HG03108 (cell line): ENCODE results near the gene SPATS2.
"Not testable (repeated sequence)": the region's sequence is repeated elsewhere in the genome, so short reads cannot be mapped to it uniquely, and the experiment has no call there.

ENCODE experiments used
- ATAC-seq: cut with Tn5 transposase; IDR thresholded peaks from one replicate; pipeline ENCODE4 v1.9.1; 2021; ENCODE audit warnings: moderate library complexity; ENCODE audit not compliant: unreplicated experiment

SPATS2 gene

DNA sequence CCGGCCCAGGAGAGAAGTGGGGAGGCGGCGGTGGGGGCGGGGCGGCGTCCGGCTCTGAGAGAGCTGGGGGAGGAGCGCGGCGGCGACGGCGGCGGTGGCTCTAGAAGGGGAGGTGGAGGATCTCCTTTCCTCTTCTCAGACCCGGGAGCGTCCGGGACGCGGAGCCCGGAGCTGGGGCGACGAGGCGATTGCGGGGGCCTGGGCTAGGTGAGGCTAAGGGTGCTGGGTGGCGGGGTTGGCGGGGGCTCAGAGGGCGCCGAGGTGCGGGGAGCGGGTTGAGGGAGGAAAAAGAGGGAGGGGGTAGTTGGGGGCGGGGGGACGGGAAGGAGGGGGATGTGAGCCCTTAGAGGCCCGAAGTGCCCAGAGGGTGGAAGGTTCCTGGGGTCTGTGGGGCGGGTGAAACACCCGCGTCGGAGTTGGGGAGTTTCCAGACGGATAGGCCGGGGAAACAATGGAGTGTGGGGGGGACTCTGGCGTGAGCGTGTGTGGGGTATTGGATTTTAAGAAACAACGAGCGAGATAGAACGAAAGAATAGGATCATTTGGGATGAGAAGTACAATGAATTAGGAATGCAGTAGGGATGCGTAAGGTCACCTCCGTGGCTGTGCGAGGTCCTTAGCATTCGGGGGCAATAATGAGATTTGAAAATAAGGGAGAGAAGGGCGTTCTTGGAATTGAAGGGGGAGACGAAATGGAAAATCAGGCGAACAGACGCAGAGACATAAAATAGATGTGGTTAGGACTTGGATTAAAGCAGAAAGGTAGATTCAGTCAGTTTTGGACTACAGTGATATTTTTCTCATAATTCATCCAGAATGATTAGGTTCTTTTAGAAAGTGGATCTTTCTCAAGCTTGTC lies at the start of gene SPATS2:
Gene SPATS2 (plus strand): TSS at position 82 of the 859 bp plus-strand sequence. CDS start 93,551 bp downstream, outside the sequence.
- ATAC-seq, result no peak

DNA sequence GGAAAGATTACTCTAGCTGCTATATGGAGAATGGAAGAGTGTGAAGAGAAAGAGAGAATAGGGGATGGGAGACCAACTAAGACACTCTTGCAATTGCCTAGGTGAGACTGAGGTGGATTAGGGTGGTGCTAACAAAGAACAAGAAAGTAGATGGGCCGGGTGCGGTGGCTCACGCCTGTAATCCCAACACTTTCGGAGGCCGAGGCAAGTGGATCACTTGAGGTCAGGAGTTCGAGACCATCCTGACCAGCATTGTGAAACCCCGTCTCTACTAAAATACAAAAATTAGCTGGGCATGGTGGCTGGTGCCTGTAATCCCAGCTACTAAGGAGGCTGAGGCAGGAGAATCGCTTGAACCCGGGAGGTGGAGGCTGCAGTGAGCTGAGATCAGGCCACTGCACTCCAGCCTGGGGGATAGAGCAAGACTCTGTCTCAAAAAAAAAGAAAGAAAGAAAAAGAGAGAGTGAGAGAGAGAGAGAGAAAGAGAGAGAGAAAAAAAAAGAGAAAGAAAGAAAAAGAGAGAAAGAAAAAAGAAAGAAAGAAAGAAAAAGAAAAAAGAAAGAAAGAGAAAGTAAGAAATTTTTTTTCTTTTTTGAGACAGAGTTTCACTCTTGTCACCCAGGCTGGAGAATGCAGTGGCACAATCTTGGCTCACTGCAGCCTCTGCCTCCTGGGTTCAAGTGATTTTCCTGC lies 46.7 kb upstream of the SPATS2 start:
- not testable (repeated sequence) for ATAC-seq

DNA sequence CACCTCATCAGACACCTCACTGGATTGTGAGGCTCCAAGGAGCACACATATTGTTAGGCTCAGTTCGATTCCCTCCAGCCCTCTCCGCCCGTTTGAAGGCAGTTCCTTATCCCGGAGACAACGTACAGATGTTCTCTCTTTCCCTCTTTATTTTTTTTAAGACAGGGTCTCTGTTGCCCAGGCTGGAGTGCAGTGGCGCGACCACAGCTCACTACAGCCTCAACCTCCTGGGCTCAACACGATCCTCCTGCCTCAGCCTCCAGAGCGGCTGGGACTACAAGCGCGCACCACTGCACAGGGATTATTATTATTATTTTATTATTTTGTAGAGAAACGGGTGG lies 44.9 kb upstream of the SPATS2 start:
- ATAC-seq, result no peak

DNA sequence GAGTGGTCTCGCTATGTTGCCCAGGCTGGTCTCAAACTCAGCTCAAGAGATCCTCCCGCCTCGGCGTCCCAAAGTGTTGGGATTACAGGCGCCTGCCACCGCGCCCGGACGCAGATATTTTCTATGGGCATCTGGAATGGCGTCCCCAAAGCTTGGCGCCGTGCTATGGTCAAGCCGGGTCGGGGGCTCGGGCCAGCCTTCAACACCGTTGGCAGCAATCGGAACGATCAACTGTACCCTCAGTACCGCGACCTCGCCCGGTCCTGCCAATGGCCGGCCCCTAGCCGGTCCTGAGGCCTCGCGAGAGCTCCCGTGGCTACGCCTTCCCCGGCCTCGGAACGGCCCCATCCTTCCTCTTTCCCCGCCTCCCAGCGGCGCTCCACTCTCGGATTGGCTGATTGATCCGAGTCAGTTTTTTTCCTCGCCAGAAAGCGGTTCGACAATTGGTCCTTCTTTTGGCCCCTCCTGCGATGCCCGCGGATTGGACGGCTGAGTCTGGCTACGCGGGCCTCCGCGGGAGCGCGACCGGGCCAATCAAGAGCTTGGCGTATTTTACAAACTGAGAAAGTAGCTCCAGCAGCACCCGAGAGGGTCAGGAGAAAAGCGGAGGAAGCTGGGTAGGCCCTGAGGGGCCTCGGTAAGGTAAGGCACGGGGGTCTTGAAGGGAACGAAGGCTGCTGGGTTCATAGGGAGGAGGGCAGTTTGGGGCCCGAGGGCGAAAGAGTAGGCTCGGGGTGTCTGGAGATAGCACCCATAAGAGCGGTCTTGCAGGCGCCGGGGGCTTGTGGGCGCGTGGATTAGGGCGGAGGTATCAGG lies 44.3 kb upstream of the SPATS2 start, which contains the start of gene TROAP:
Gene TROAP (plus strand): TSS at position 548 of the 816 bp plus-strand sequence. CDS start 354 bp downstream, outside the sequence.
- ATAC-seq, result peak; percentile 98

DNA sequence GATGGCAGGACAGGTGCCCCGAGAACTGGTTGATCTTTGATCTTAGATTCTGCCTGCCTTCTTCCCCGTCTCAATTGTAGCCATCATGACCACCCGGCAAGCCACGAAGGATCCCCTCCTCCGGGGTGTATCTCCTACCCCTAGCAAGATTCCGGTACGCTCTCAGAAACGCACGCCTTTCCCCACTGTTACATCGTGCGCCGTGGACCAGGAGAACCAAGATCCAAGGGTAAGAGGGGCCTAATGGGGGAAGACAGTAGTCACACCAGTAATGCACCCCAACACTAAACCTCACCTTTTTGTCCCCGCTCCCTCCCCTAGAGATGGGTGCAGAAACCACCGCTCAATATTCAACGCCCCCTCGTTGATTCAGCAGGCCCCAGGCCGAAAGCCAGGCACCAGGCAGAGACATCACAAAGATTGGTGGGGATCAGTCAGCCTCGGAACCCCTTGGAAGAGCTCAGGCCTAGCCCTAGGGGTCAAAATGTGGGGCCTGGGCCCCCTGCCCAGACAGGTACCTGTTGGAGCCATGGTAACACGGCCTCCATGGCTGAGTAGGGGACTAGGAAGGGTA lies 43.7 kb upstream of the SPATS2 start:
- ATAC-seq, result no peak

DNA sequence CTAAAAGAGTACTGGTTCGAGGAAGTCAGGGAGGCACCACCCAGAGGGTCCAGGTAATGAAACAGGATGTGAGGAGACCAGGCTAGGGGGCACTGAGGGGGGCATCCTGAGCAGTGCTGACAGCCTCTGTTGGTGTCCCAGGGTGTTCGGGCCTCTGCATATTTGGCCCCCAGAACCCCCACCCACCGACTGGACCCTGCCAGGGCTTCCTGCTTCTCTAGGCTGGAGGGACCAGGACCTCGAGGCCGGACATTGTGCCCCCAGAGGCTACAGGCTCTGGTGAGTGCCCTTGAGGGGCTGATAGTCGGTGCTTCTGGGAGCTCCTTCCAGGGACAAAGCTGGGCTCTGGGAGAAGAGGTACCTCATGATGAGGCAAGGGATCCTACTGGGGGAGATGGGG lies 41.7 kb upstream of the SPATS2 start:
- ATAC-seq, result no peak

DNA sequence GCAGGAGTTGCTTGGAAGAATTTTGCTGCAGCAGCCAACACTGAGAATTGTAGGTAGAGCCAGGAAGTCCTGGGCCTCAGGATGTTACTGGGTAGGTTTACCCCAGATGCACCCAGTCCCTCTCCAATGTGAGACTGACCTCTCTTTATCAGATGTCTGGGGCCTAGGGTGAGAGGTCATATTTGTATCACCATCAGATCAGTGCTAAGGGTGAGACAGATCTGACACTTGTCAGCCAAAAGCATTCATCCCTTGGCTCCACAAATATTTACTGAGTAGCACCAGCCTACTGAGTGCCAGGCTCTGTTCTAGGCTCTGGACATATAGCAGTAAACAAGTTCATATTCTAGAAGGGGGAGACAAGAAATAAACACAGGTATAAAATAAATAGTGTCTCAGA lies 39.9 kb upstream of the SPATS2 start:
- no peak for ATAC-seq

DNA sequence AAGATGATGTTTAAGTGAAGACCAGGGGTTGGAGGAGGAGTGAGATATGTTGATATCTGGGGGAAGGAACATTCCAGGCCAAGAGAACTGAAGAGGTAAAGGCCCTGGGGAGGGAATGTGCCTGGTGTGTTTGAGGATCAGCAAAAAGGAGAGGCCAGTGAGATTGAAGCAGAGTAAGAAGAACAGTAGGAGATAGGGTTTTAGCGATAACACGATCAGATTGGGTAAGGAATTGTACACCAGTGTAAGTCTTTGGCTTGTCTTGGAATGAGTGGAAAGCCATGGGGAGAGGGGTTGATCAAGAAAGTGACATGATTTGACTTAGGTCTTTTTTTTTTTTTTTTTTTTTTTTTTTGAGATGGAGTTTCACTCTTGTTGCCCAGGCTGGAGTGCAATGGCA lies 39.4 kb upstream of the SPATS2 start:
- no peak for ATAC-seq

DNA sequence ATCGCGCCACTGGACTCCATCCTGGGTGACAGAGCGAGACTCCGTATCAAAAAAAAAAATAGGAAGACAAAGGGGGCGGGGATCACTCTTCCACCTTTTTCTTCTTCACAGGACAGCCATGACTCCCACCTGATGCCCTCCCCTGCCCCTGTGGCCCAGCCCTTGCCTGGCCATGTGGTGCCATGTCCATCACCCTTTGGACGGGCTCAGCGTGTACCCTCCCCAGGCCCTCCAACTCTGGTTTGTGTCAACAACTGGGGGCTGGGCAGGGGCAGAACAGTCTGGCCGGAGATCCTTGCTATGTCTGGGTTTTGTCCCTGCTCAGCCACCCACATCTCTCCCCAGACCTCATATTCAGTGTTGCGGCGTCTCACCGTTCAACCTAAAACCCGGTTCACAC lies 38.4 kb upstream of the SPATS2 start:
- no peak for ATAC-seq

DNA sequence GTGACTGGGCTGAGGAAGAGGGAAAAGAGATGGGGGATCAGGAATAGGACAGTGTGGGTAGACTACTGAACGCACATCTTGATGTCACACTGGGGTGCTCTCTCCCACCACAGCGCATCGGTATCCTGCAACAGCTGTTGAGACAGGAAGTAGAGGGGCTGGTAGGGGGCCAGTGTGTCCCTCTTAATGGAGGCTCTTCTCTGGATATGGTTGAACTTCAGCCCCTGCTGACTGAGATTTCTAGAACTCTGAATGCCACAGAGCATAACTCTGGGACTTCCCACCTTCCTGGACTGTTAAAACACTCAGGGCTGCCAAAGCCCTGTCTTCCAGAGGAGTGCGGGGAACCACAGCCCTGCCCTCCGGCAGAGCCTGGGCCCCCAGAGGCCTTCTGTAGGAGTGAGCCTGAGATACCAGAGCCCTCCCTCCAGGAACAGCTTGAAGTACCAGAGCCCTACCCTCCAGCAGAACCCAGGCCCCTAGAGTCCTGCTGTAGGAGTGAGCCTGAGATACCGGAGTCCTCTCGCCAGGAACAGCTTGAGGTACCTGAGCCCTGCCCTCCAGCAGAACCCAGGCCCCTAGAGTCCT lies 37.1 kb upstream of the SPATS2 start:
- no peak for ATAC-seq

DNA sequence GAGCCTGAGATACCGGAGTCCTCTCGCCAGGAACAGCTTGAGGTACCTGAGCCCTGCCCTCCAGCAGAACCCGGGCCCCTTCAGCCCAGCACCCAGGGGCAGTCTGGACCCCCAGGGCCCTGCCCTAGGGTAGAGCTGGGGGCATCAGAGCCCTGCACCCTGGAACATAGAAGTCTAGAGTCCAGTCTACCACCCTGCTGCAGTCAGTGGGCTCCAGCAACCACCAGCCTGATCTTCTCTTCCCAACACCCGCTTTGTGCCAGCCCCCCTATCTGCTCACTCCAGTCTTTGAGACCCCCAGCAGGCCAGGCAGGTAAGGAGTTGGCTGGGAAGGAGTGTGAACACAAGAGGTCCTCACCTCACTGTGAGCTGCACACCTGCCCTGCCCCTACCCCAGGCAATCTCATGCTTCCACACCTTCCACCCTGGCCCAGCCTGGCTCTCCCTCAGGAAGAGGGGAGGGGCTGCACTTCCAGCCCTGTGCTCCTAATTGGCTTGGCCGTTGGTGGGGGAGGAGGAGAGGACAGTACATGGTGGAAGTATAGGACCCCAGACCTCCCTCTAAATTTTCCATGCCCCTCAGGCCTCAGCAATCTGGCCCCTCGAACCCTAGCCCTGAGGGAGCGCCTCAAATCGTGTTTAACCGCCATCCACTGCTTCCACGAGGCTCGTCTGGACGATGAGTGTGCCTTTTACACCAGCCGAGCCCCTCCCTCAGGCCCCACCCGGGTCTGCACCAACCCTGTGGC lies 36.5 kb upstream of the SPATS2 start:
- no peak for ATAC-seq

DNA sequence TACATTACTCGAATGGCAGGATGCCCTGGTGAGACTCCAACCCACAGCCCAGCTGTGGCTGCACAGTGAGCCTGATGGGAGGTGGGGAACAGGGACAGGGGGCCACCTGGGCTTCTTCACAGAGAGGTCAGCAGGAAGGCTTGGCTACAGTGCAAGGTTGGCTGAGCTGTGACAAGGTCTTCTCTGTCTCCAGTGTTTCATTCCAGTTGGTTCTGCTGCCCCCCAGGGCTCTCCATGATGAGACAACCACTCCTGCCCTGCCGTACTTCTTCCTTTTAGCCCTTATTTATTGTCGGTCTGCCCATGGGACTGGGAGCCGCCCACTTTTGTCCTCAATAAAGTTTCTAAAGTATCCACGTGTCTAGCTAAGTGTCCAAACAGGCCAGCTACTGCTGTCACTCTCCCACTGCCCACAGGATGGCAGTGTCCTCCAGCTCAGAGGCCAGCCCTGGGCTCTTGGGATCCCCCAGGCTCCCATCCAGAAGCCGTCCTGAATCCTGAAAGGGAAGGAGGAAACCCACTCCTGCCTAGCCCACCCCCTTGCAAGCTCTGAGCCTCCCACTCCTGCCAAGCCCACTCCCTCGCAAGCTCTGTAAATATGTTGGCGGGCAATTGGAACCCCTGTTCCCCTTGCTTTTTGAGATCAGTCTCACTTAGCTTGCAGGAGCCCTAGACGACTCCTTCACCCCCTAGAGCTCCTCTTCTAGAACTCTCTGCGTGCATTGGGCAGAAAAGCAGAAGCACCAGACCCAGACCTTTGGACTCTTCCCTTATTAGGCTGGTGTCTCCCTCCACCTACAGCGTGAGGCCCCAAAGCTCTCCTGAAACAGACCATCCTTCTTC lies 35.7 kb upstream of the SPATS2 start:
- no peak for ATAC-seq

DNA sequence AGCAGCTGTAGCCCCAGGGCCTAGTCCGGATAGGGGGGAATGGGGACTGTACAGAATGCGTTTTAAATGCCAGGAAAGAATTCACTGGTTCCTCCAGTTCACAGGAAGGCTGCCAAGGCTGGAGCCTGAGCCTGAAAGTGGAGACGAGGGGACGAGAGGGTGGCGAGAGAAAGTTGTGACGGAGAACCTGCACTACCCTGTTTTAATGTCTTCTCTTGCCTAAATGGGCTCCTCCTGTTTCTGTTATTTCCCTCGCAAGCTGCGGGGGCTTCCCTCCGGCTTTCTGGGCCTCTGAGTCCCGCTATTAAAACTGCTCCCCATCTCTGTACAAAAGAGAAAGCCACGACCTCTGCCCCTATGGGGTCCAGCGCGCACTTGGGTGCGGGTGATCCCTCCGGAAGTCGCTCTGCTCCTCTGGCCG lies 34.8 kb upstream of the SPATS2 start:
- ATAC-seq, result no peak

DNA sequence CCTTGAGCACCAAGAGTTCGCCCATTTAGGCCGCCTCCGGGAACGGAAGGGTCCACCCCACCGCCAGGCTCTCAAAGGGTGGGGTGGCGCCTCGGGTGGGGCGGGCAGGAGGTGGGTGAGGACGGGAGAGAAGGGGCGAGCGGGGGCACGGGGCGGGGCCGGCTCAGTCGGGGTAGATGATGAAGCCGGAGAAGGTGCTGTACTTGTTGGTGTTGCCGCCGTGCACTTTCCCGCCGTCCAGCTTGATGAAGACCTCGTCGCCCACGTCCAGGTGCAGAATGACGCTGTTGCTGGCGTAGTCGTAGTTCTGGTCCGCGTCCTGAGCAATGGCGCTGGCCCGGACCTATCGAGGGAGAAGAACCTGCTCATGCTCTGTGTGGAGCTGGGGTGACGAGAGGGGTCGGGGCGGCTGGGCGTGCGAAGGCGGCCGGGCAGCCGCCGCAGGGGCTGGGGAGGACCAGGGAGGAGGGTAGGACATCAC lies 34.3 kb upstream of the SPATS2 start:
- ATAC-seq, result no peak

DNA sequence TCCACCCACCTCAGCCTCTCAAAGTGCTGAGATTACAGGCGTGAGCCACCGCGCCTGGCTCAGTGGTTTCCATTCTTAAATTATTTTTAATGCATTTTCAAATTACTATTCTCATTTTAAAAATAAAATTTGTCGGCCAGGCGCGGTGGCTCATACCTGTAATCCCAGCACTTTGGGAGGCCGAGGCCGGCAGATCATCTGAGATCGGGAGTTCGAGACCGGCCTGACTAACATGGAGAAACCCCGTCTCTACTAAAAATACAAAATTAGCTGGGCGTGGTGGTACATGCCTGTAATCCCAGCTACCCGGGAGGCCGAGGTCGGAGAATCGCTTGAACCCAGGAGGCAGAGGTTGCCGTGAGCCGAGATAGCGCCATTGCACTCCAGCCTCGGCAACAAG lies 33.5 kb upstream of the SPATS2 start:
- ATAC-seq, result not testable (repeated sequence)

DNA sequence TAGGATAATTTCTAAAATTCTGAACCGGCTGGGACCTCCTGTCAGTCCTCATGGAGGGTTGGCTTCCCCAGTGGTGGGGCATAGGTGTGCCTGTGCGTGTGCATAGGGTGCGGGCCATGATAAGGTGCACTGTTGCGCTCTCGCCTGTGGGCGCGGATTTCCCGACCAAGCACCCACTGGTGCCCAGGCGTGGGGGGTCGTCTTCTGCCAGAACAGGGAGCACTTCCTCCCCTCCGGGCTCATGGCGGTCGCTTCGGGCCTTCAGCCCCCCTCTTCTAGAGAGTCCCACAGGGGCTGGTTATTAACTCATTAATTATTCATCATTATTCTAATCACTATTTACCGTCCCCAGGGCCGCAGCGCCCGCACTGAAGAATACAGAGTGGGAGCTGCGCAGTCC lies 33.0 kb upstream of the SPATS2 start:
- no peak for ATAC-seq

DNA sequence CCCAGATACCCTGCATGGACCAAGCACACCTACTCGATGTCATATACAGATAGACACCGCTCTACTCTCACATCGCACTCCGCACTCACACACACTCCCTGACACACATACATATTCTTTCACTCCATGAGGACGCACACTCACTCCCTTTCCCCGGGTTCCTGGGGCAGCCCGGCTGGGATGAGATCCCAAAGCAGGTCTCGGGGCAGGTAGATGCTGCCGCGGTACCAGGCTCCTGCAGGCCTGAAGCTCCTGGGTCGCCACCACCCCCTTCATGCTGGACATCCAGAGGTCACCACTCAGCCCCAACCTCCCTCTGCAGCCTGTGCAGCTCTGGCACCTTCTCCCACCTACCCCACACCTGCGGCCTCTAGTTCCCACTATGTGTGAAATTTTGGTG lies 32.6 kb upstream of the SPATS2 start:
- no peak for ATAC-seq

DNA sequence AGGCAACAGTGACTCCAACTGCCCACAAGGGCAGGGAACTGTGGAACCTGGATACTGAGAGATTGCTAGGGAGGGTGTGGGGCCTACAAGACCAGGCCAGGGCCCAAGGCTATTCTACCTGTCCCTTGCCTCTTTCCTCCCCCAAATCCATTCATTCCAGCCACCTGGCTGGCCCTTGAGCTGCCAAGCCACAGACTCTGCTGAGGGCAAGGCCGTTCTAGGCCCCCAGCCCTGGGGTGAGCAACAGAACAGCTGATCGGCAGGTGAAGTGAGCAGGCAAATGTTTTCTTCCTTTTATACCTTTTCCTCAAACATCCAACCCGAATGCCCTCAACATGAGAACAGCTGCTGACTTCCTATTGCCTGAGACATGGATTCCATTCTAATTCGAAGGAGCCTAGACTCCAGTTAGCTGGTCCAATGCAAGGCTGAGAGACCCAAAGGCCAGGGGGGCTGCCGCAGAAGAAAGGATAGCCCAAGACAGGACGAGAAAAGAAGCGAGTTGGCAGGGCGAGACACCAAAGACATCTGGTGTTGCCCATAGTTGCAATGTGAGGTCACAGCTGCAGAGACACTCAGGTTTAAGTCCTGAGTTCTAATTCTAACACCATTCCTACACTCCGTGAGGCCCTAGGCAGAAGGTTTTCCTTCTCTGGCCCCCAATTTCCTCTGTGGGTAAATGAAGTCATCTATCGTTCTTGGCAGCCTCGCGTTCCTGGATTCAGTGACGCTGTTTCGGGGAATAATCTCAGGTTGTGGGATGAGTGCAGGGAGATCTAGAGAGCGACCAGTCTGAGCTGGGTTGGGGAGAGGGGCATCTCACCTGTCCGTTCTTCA lies 31.9 kb upstream of the SPATS2 start:
- no peak for ATAC-seq
